Measurements from ENCODE around the gene CXorf58. TPM values are rescaled to one million over a fixed set of nuclear protein-coding genes. Genes with fewer than 3 reads are reported as not detected.

Gene CXorf58
- total and polyA plus RNA-seq, 2 donors (not counting 1 experiment from before 2014, with no cell fraction given), result 0.07 TPM; not detected in 1

GRCh38 chrX:23982891-23983290 lies 75.1 kb downstream of the CXorf58 start:
- Histone ChIP-seq H3K36me3 (replicated peaks in 1 of 2; ENCODE audit: control extremely low read depth in 1 of 2, control insufficient read depth in 1 of 2, extremely low read depth in 1 of 2, insufficient read depth in 2 of 2, low read length in 1 of 2) (peaks cover 2 to 11% of the 10 kb centered on the region in 2 experiments), H3K27me3 (replicated peaks in 1 of 4; ENCODE audit: control extremely low read depth in 1 of 4, control insufficient read depth in 3 of 4, insufficient read depth in 4 of 4, low read length in 3 of 4) (no peaks in the 10 kb centered on the region), H3K27ac (ENCODE audit: low read length in 2 of 2) (no peak overlapping the region), H3K79me2 (ENCODE audit: control insufficient read depth, insufficient read depth, low read length) (no peaks in the 10 kb centered on the region), H3K9me3 (ENCODE audit: control extremely low read depth in 1 of 3, control insufficient read depth in 2 of 3, insufficient read depth in 1 of 3, low read length in 2 of 3) (no peaks in the 10 kb centered on the region), H4K20me1 (ENCODE audit: control insufficient read depth, insufficient read depth, low read length, poor library complexity, severe bottlenecking) (no peaks in the 10 kb centered on the region), H3K4me3 (ENCODE audit: control extremely low read depth in 1 of 5, extremely low read depth in 1 of 5, insufficient read depth in 1 of 5, low read depth in 2 of 5, low read length in 4 of 5) (no peak overlapping the region), H2AFZ (ENCODE audit: insufficient read depth, low read depth, low read length, poor library complexity, severe bottlenecking) (no peak overlapping the region), H3K4me2 (replicated peaks; ENCODE audit: low read depth, low read length, poor library complexity, severe bottlenecking) (no peak overlapping the region), H3K4me1 (ENCODE audit: control insufficient read depth in 2 of 2, insufficient read depth in 2 of 2, low read length in 2 of 2) (no peaks in the 10 kb centered on the region), H3K9ac (ENCODE audit: low read length) (no peak overlapping the region)
- H3K9me3 Mint-ChIP-seq (ENCODE audit: insufficient read depth), result no peaks in the 10 kb centered on the region
- no peaks in the 10 kb centered on the region for H3K27me3 Mint-ChIP-seq
- DNase-seq (no peak), ATAC-seq (ENCODE audit: low read depth) (no peak)
- TF ChIP-seq CTCF (IDR thresholded peaks at IDR 0.05) (no peak), EZH2 (IDR thresholded peaks at IDR 0.05; ENCODE audit: borderline replicate concordance, insufficient read depth, low read depth, low read length, poor library complexity, severe bottlenecking) (no peak)
- ChIA-PET POLR2A (no interaction called here), CTCF (interaction anchor here (1.5 kb wide), 1 partner anchor 30 kb away, joined by 3 read pairs; no protein-coding TSS in a partner anchor)
- no peaks in the 10 kb centered on the region for H3K4me1 Mint-ChIP-seq
- 100% methylated on average over 1 of the region's 1 CpG for WGBS (ENCODE audit: insufficient coverage)
- no peak overlapping the region for H3K4me3 Mint-ChIP-seq
- no peak overlapping the region for H3K27ac Mint-ChIP-seq
- intact Hi-C loops (cut with micrococcal nuclease), result no loop called here

Other genes starting within 250 kb of the CXorf58 start
- 10.6 and 12.8 TPM in 2 replicates for gene PRDX4, start 240.5 kb upstream of the CXorf58 start, total RNA-seq
- gene PRDX4, start 240.5 kb upstream of the CXorf58 start, polyA plus RNA-seq, result 10.3 and 13.1 TPM in 2 replicates
- gene ACOT9, start 164.7 kb upstream of the CXorf58 start, total RNA-seq, result 31.3 and 33.6 TPM in 2 replicates
- 23.9 and 31.5 TPM in 2 replicates for gene ACOT9, start 164.7 kb upstream of the CXorf58 start, polyA plus RNA-seq
- gene SAT1, start 124.8 kb upstream of the CXorf58 start, total RNA-seq, result 162 and 172 TPM in 2 replicates
- gene SAT1, start 124.8 kb upstream of the CXorf58 start, polyA plus RNA-seq, result 479 and 961 TPM in 2 replicates
- gene APOO, start 68 bp upstream of the CXorf58 start, total RNA-seq, result 7.2 and 11.7 TPM in 2 replicates
- 3.5 and 4.7 TPM in 2 replicates for gene APOO, start 68 bp upstream of the CXorf58 start, polyA plus RNA-seq
- gene KLHL15, start 119.2 kb downstream of the CXorf58 start, total RNA-seq, result 8.2 and 9.4 TPM in 2 replicates
- 5.4 and 17.3 TPM in 2 replicates for gene KLHL15, start 119.2 kb downstream of the CXorf58 start, polyA plus RNA-seq
- 260 and 272 TPM in 2 replicates for gene EIF2S3, start 146.9 kb downstream of the CXorf58 start, total RNA-seq
- gene EIF2S3, start 146.9 kb downstream of the CXorf58 start, polyA plus RNA-seq, result 125 and 126 TPM in 2 replicates
- 81.8 and 85.7 TPM in 2 replicates for gene ZFX, start 241.7 kb downstream of the CXorf58 start, total RNA-seq
- 31.3 and 74.6 TPM in 2 replicates for gene ZFX, start 241.7 kb downstream of the CXorf58 start, polyA plus RNA-seq